Skin of body (tissue), 2 donors: ENCODE results near the gene AGPAT2. TPM values are rescaled to one million over a fixed set of nuclear protein-coding genes. Genes with fewer than 3 reads are reported as not detected.

ENCODE experiments used
- DNase-seq: peaks from one replicate; lab custom pipeline; 2025; lab: John Stamatoyannopoulos, UW
- total RNA-seq: library from RNA; depleted of rRNA; stranded (reverse); fragments of >200 nt; gene quantifications from one replicate; pipeline ENCODE4 v1.2.3, GENCODE V29; 2014

The AGPAT2 gene
- 45.4 TPM for total RNA-seq

- DNase-seq, result peak; percentile 33
Observed at GRCh38 chr9:136686794-136687711, at the start of gene AGPAT2. TSS of gene AGPAT2 (minus strand) at chr9:136687457. CDS start at chr9:136687357, 100 bp downstream.

- no peak for DNase-seq
Observed at GRCh38 chr9:136735812-136736480, 48.7 kb upstream of the AGPAT2 start.

DNA sequence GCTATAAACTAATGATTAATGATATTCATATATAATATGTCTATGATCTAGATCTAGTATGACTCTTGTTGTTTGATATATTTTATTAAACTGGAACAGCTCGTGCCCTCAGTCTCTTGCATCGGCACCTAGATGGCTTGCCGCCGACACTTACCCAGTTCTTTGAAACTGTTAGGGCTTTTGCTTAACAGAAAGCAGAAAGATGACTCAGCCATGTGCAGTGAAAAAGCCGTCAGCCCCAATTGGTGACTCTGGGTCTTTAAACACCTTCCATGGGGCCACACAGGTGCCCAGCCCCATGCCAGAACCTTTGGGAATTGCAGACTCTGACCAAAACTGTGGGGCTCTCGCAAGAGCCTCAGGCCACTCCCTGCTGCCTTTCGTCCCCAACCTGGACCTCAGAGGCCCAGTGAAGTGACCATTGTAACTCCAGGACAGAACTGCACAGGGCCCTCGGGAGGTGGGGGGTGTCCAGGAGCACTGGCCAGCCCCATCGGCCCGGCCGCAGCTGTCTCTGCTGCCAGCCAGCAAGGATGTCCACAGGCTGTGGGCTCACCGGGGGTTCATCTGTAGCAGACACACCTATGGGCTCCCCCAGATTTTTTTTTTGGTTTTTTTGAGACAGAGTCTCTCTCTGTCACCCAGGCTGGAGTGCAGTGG is 47.7 kb upstream of the AGPAT2 start:
- DNase-seq, result no peak

- no peak for DNase-seq
Observed at GRCh38 chr9:136733611-136734010, 46.4 kb upstream of the AGPAT2 start.

DNA sequence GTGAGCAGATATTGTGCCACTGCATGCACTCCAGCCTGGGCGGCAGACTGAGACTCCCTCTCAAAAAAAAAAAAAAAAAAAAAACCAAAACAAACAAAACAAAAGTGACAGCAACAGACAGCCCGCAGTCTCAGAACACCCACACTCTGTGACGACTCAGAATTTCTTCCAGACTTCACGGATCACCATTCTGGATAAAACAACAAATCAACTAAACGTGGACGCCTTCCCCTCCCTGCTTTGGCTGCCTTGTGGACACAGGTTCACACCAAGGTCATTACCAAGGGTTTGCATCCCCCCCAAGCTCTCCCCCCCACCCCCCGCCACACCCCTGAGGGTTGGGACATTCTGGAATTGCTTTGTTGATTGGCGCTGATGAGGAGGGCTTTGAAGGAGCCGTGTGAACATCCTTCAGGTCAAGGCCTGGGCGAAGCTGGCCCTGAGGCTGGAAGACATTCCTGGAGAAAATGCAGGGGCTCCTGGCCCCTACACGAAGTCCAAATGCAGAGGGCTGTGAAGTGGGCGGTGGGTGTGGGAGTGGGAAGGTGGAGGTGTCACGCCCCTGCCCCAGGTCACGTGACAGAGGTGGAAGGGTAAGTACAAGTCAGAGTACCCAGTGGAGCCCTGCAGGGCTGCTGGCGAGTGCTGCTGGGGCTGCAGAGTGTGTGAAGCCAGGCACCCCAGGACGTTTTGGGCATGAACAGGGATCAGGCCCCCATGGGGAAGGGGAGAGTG is 45.4 kb upstream of the AGPAT2 start:
- DNase-seq, result no peak

GRCh38 chr9:136729926-136730325 is 42.7 kb upstream of the AGPAT2 start:
- no peak for DNase-seq

- no peak for DNase-seq
Observed at GRCh38 chr9:136729144-136729543, 41.9 kb upstream of the AGPAT2 start.

- DNase-seq, result no peak
Observed at GRCh38 chr9:136728548-136729123, 41.4 kb upstream of the AGPAT2 start.

DNA sequence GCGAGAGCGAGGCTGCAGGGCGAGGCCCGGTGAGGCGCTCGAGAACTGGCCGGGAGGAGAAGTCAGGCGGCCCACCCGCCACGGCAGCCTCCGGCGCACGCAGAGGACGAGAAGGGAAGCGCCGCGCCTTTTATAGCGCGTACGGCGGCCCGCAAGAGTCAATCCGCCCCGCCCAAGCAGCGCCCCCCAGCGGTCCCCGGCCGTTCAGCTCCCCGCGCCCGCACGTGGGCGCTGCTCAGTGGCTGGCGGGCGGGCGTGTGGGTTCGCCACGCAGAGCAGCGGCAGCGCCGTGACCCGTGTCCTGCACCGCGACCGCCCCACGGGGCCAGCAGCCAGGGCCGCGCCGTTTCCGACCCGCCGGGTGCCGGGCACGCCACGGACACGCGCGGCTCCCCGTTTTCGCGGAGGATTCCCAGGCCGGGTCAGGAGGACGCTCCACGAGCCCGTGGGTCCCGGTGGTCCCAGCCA is 40.9 kb upstream of the AGPAT2 start:
- DNase-seq, result peak; percentile 85

- no peak for DNase-seq
Observed at GRCh38 chr9:136726631-136727191, 39.5 kb upstream of the AGPAT2 start.

DNA sequence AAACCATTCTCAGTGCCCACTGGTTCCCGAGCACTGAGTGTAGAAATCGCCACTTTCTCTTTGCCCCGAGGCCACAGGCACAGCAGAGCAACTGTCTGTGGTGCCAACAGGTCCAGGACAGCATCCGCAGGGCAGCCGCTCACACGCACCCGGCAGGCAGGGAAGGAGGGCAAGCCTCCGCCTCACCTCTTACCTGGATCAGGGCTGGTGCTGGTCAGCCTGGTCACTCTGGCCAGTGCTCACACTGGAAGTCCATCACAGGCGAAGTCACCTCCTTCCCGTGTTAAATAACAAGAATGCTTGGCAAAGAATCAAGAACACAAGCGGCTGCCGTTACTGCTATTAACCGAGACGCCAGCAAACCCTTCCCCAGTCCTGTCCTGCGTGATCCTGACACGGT is 38.9 kb upstream of the AGPAT2 start:
- DNase-seq, result no peak

GRCh38 chr9:136725612-136726011 is 38.4 kb upstream of the AGPAT2 start:
- DNase-seq, result no peak

GRCh38 chr9:136724772-136725171 is 37.5 kb upstream of the AGPAT2 start:
- DNase-seq, result no peak

DNA sequence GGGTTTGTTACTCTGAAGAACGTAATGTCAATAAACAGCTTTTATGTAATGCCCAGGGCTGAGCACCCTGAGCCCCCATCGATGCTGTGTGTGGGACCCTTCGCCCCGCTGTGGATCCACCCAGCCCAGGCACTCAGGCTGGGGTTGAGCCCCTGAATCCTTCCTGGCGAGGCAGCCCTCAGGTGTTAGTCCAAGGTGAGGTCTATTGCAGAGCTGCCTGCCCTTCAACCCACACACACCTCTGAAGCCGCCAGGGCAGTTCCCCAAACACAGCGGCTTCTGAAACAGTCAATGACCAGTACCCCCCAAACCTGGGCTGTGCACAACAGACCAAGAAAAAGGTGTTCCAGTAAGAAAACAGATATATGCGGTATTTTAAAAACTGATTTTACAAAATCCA is 36.7 kb upstream of the AGPAT2 start:
- no peak for DNase-seq

GRCh38 chr9:136723362-136723976 is 36.2 kb upstream of the AGPAT2 start:
- no peak for DNase-seq

DNA sequence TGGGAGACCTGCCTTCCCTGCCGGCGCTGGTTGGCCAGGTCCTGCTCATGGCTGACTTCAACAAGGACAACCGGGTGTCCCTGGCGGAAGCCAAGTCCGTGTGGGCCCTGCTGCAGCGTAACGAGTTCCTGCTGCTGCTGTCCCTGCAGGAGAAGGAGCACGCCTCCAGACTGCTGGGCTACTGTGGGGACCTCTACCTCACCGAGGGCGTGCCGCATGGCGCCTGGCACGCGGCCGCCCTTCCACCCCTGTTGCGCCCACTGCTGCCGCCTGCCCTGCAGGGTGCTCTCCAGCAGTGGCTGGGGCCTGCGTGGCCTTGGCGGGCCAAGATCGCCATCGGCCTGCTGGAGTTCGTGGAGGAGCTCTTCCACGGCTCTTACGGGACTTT is 35.7 kb upstream of the AGPAT2 start:
- DNase-seq, result no peak

DNA sequence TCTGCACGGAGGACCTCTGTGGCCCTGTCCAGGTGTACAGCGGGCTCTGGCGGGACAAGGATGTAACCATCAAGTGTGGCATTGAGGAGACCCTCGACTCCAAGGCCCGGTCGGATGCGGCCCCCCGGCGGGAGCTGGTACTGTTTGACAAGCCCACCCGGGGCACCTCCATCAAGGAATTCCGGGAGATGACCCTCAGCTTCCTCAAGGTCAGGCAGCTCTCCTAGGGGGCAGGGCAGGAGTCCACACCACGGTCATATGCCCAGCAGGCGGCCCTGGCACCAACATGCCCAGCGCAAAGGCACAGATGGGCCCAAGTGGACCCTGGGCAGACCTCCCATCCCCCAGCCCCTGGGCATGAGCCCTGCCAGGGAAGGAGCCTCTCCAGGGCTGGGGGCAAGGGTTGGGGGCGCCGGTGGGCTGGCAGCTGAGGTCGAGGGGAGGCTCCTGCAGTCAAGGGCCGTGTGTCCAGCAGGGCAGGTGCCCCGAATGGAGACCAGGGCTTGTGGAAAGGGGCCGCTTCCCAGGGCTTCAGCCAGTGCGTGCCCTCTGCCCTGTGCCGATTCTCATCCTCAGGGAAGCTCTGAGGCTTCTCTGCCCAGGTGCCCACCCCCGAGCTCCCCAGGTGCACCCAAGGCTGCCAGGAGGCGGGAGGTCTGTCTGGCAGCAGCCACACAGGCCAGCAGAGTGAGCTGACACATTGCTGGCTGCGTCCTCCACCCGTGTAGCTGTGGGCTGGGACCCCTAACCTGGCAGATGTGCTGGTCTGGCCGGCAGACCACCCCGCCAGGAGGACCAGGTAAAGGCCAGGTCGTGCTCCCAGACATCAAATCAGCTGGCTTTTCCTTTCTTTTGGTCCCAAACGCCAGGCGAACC is 35.1 kb upstream of the AGPAT2 start:
- DNase-seq, result no peak

DNA sequence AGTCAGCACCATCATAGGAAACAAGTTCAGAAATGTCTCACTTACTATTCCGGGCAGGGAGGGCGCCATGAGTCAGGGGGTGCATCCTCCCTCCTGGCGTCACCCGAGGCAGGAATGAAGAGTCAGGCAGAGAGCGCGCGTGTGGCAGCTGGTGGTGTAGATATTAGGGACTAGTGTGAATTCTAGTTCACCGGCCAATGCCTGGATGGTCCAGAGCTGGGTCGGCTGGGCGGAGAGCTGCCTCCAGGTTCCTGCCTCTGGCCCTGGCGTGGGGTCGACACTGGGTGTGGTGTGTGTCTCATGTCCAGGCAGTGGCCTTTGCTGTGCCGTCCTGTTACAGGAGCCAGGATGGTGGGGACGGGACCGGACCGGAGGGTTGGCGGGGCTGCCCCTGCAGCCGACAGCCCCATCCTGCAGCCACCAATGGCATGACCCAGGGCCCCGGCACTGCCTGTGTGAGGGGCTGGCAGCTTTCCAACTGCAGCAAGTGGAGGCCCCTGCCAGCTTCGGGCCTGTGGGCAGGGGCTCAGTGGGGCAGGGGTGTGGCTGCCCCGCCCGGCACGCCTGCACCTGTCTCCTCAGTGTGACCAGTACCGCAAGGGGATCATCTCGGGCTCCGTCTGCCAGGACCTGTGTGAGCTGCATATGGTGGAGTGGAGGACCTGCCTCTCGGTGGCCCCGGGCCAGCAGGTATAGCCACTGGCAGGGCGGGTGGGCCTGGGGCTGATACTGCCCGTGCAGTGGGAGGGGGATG is 34.3 kb upstream of the AGPAT2 start:
- DNase-seq, result no peak
